GM12878 (cell line): ENCODE data around the gene MXI1. TPM values are rescaled to one million over a fixed set of nuclear protein-coding genes. Genes with fewer than 3 reads are reported as not detected.
A peak's percentile ranks its signal among the peaks of the same experiment; 100 is the strongest.
"Not testable (repeated sequence)": the region's sequence is repeated elsewhere in the genome, so short reads cannot be mapped to it uniquely, and the experiment has no call there.

Experiments
- ATAC-seq: fragments of 200-7000 bp; cut with Tn5 transposase; 3 replicates; pipeline ENCODE4 v1.9.1; 2020; ENCODE audit warnings: mild to moderate bottlenecking, moderate library complexity
- BruUV-seq: library from RNA; stranded (reverse); fragments of 400-500 nt; replicated peaks from 2 replicates; lab custom pipeline; 2021; lab: Mats Ljungman, UMichigan
- CTCF ChIA-PET: fragments of 300-600 bp; sonication (Branson Sonifier 250); formaldehyde crosslinking; extraction: SDS; loops from one replicate; lab custom pipeline; 2021; ENCODE audit warnings: inconsistent platforms; lab: Yijun Ruan, JAX
- POLR2A ChIA-PET: fragments of 350-600 bp; formaldehyde crosslinking; extraction: SDS; loops from one replicate; lab custom pipeline; 2021; ENCODE audit warnings: inconsistent platforms; lab: Charles Lee
- RAD21 ChIA-PET: fragments of 300-600 bp; sonication (Branson Sonifier 250); formaldehyde crosslinking; loops from one replicate; lab custom pipeline; 2023; ENCODE audit warnings: antibody characterized with exemption; ENCODE audit not compliant: unreplicated experiment; lab: Charles Lee
- SMC1A ChIA-PET: fragments of 300-600 bp; sonication (Branson Sonifier 250); formaldehyde crosslinking; loops from one replicate; lab custom pipeline; 2023; ENCODE audit not compliant: unreplicated experiment, uncharacterized antibody; lab: Charles Lee
- DNase-seq: peaks from one replicate; pipeline ENCODE4 v3.0.0-alpha.2; 2011; ENCODE audit warnings: low read depth, low spot score
- FAIRE-seq: peaks from 3 replicates; lab custom pipeline; 2011; peaks lifted over from hg19 to GRCh38; lab: Jason Lieb, UNC
- H2AFZ ChIP-seq: 2 replicates; pipeline ENCODE4 v1.6.0; 2011; ENCODE audit warnings: low read depth, low read length, control low read depth; ENCODE audit not compliant: control insufficient read depth
- H3K27ac ChIP-seq: 2 replicates; pipeline ENCODE4 v1.5.1; 2011; ENCODE audit warnings: control low read depth; ENCODE audit not compliant: control insufficient read depth, insufficient read depth
- H3K27me3 ChIP-seq, 2 experiments: replicated peaks in 1 of 2; 2 replicates each; pipeline versions ENCODE4 v1.6.0 to v1.6.1; 2011; ENCODE audit warnings: low read length in 1 of 2; ENCODE audit not compliant: control insufficient read depth in 2 of 2, insufficient read depth in 2 of 2
- H3K36me3 ChIP-seq, 2 experiments: 2 replicates each; pipeline ENCODE4 v1.5.1; 2011; ENCODE audit warnings: low read length in 1 of 2; ENCODE audit not compliant: control insufficient read depth in 2 of 2, insufficient read depth in 2 of 2
- H3K4me1 ChIP-seq: 2 replicates; pipeline ENCODE4 v1.6.1; 2011; ENCODE audit warnings: mild to moderate bottlenecking, low read length, moderate library complexity, mixed read lengths; ENCODE audit not compliant: control insufficient read depth, insufficient read depth
- H3K4me2 ChIP-seq: 2 replicates; pipeline ENCODE4 v1.6.0; 2011; ENCODE audit warnings: control low read depth; ENCODE audit not compliant: control insufficient read depth, insufficient read depth
- H3K4me3 ChIP-seq: fragments of 200-600 bp; sonication (generic); 2 replicates; pipeline ENCODE4 v1.5.1; 2016
- H3K79me2 ChIP-seq: 2 replicates; pipeline ENCODE4 v1.6.0; 2011; ENCODE audit warnings: low read length; ENCODE audit not compliant: control insufficient read depth, insufficient read depth
- H3K9ac ChIP-seq: 2 replicates; pipeline ENCODE4 v1.8.0; 2011; ENCODE audit warnings: low read length, control low read depth, mixed read lengths; ENCODE audit not compliant: control insufficient read depth, insufficient read depth
- H3K9me3 ChIP-seq: replicated peaks from 3 replicates; pipeline ENCODE4 v1.5.1; 2011; ENCODE audit warnings: mild to moderate bottlenecking, low read length; ENCODE audit not compliant: control insufficient read depth, insufficient read depth
- H4K20me1 ChIP-seq: 2 replicates; pipeline ENCODE4 v1.6.0; 2011; ENCODE audit not compliant: control insufficient read depth, insufficient read depth
- ATF7 ChIP-seq: fragments of 450-650 bp; IDR thresholded peaks from 2 replicates; pipeline ENCODE4 v1.6.1; 2016; ENCODE audit warnings: low read depth, mild to moderate bottlenecking
- BACH1 ChIP-seq: fragments of 450-650 bp; IDR thresholded peaks from 2 replicates; pipeline ENCODE4 v1.6.1; 2017; ENCODE audit warnings: mild to moderate bottlenecking, borderline replicate concordance
- BHLHE40 ChIP-seq, 2 experiments: fragments of 450-650 bp in 1 of 2; IDR thresholded peaks; 2 replicates each; pipeline ENCODE4 v1.6.1; 2011 to 2017; ENCODE audit warnings: low read depth in 2 of 2, borderline replicate concordance in 1 of 2, improper control_type of control experiment in 1 of 2, low read length in 1 of 2, mild to moderate bottlenecking in 1 of 2
- BMI1 ChIP-seq: fragments of 450-650 bp; IDR thresholded peaks from 2 replicates; pipeline ENCODE4 v1.6.1; 2016; ENCODE audit warnings: mild to moderate bottlenecking, moderate library complexity, borderline replicate concordance
- CBFB ChIP-seq: IDR thresholded peaks from 2 replicates; pipeline ENCODE4 v1.6.1; 2016; ENCODE audit warnings: antibody characterized with exemption, low read depth
- CREB1 ChIP-seq: IDR thresholded peaks from 2 replicates; pipeline ENCODE4 v1.6.1; 2012; ENCODE audit warnings: low read depth, mild to moderate bottlenecking, inconsistent platforms
- DPF2 ChIP-seq: fragments of 450-650 bp; IDR thresholded peaks from 2 replicates; pipeline ENCODE4 v1.6.1; 2017; ENCODE audit warnings: mild to moderate bottlenecking
- EP300 ChIP-seq, 2 experiments: fragments of 150-350 bp in 1 of 2; IDR thresholded peaks; 2 replicates each; pipeline ENCODE4 v1.6.1; 2011 to 2012; ENCODE audit warnings: low read depth in 2 of 2, low read length in 2 of 2, borderline replicate concordance in 1 of 2, improper control_type of control experiment in 1 of 2, inconsistent platforms in 1 of 2; ENCODE audit not compliant: control insufficient read depth in 1 of 2
- GABPA ChIP-seq: IDR thresholded peaks from 2 replicates; pipeline ENCODE4 v1.6.1; 2014; ENCODE audit warnings: antibody characterized with exemption, low read depth, mild to moderate bottlenecking, inconsistent platforms
- GATAD2B ChIP-seq: fragments of 450-650 bp; conservative IDR thresholded peaks from 2 replicates; pipeline ENCODE4 v1.6.1; 2017; ENCODE audit warnings: low read depth, mild to moderate bottlenecking, moderate library complexity
- IKZF1 ChIP-seq: fragments of 450-650 bp; conservative IDR thresholded peaks from 2 replicates; pipeline ENCODE4 v1.6.1; 2017; ENCODE audit warnings: antibody characterized with exemption, mild to moderate bottlenecking
- IKZF2 ChIP-seq, 2 experiments: fragments of 450-650 bp; IDR thresholded peaks; 2 replicates each; pipeline ENCODE4 v1.6.1; 2017; ENCODE audit warnings: mild to moderate bottlenecking in 2 of 2, moderate library complexity in 2 of 2
- IRF4 ChIP-seq: IDR thresholded peaks from 2 replicates; pipeline ENCODE4 v1.6.1; 2011; ENCODE audit warnings: low read depth, low read length
- JUND ChIP-seq: IDR thresholded peaks from 2 replicates; pipeline ENCODE4 v1.6.1; 2012; ENCODE audit warnings: low read depth, mild to moderate bottlenecking, low read length, improper control_type of control experiment, moderate library complexity
- MEF2A ChIP-seq: IDR thresholded peaks from 2 replicates; pipeline ENCODE4 v1.6.1; 2011; ENCODE audit warnings: low read depth, mild to moderate bottlenecking, low read length, moderate library complexity; ENCODE audit not compliant: insufficient read depth
- MEF2B ChIP-seq: fragments of 450-650 bp; IDR thresholded peaks from 2 replicates; pipeline ENCODE4 v1.6.1; 2018; ENCODE audit warnings: mild to moderate bottlenecking, moderate library complexity; ENCODE audit not compliant: partially characterized antibody, poor library complexity, severe bottlenecking
- MTA2 ChIP-seq: fragments of 450-650 bp; IDR thresholded peaks from 2 replicates; pipeline ENCODE4 v1.6.1; 2016; ENCODE audit warnings: low read depth, mild to moderate bottlenecking, moderate library complexity
- NR2F1 ChIP-seq: fragments of 450-650 bp; conservative IDR thresholded peaks from 2 replicates; pipeline ENCODE4 v1.6.1; 2017; ENCODE audit warnings: mild to moderate bottlenecking
- PML ChIP-seq: IDR thresholded peaks from 2 replicates; pipeline ENCODE4 v1.6.1; 2012; ENCODE audit warnings: low read length, inconsistent platforms
- RUNX3 ChIP-seq: IDR thresholded peaks from 2 replicates; pipeline ENCODE4 v1.6.1; 2012; ENCODE audit warnings: low read length, inconsistent platforms
- TBL1XR1 ChIP-seq: IDR thresholded peaks from 2 replicates; pipeline ENCODE4 v1.6.1; 2012; ENCODE audit warnings: low read depth, low read length, improper control_type of control experiment
- TCF7 ChIP-seq: IDR thresholded peaks from 2 replicates; pipeline ENCODE4 v1.6.1; 2014; ENCODE audit warnings: antibody characterized with exemption, borderline replicate concordance
- WGBS: methylation state at CpG from one replicate; pipeline ENCODE4 v1.1.6; 2016; ENCODE audit warnings: low lambda C conversion rate; ENCODE audit not compliant: insufficient replicate concordance, insufficient coverage; ENCODE audit errors: missing lambda C conversion rate; 5-methylcytosine and 5-hydroxymethylcytosine counted together
- in situ Hi-C: fragments of 300-500 bp; cut with MboI; formaldehyde crosslinking; loops from 9 replicates; pipeline ENCODE4 v1.14.3; 2018; ENCODE audit warnings: mixed read lengths
- intact Hi-C: fragments of 100-400 bp; cut with micrococcal nuclease; formaldehyde crosslinking; loops from one replicate; pipeline ENCODE4 v1.14.2; 2022; ENCODE audit not compliant: unreplicated experiment
- polyA plus RNA-seq, 11 experiments: library from polyadenylated mRNA; depleted of rRNA in 4 of 11; unstranded in 6 of 11; stranded (reverse) in 5 of 11; fragments of >200 nt; fragmentation: Nextera tagmentation in 4 of 11; fragmentation: Illumina TruSeq in 1 of 11; extraction: Ambion mirVana in 4 of 11; extraction: Trizol in 1 of 11; gene quantifications; 1 replicate in 1 of 11; 2 replicates in 10 of 11; pipeline versions ENCODE4 v1.2.1 to v1.2.3, GENCODE V29; 2011 to 2016; ENCODE audit warnings: inconsistent platforms in 2 of 11, missing spikeins in 2 of 11, low read depth in 1 of 11
- total RNA-seq, 4 experiments: library from RNA; depleted of rRNA in 3 of 4; stranded (reverse); fragments of >200 nt in 3 of 4; fragmentation: Illumina TruSeq in 1 of 4; extraction: Trizol in 1 of 4; gene quantifications; 2 replicates each; pipeline versions ENCODE4 v1.2.1 to v1.2.3, GENCODE V29; 2013 to 2021
- TF ChIP-seq, protein P1 (sequence below): IDR thresholded peaks from 2 replicates; pipeline ENCODE4 v1.6.1; 2012; ENCODE audit warnings: low read length, inconsistent platforms

Gene MXI1
- total and polyA plus RNA-seq, 10 of the 15 experiments (the other 5 are each of a cell fraction or from before 2014, with no cell fraction given): 0.23 to 8.0 (median 0.41) TPM

DNA sequence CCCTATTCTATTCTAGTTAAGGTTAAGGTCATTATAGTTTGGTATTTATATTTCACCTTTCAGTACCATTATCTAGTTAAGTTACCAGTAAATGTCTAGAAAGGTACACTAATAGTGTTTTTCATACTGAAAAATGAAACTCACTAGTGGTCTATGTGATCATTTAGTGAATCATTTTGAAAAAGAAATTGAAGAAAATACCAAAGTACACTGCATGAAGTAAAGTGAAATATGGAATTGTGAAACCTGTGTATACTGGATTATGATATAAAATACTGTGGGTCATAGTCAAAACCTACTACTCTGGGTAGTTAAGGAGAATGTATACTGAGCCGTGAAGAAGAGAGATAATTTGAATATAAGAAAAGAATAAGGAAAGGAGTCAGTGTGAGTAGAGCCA lies 44.0 kb downstream of the MXI1 start:
- ChIA-PET RAD21 (interaction anchor here (0.8 to 1.6 kb wide), 2 partner anchors 22 to 27 kb away, joined by 3 to 4 read pairs; no protein-coding TSS in a partner anchor), POLR2A (interaction anchor here (0.7 to 1.4 kb wide), 2 partner anchors 22 to 99 kb away, joined by 4 to 9 read pairs; no protein-coding TSS in a partner anchor), SMC1A (interaction anchor here (1.3 kb wide), 1 partner anchor 9 kb away, joined by 3 read pairs; no protein-coding TSS in a partner anchor), CTCF (interaction anchor here (0.8 kb wide), 1 partner anchor 10 kb away, joined by 3 read pairs; no protein-coding TSS in a partner anchor)
- H3K4me3 ChIP-seq, H3K36me3 ChIP-seq, DNase-seq, H3K27me3 ChIP-seq, H3K79me2 ChIP-seq, H4K20me1 ChIP-seq, BruUV-seq, H3K9ac ChIP-seq, in situ Hi-C loops, H2AFZ ChIP-seq, H3K9me3 ChIP-seq, H3K27ac ChIP-seq: not testable (repeated sequence)
- FAIRE-seq (peak; percentile 93), ATAC-seq (peak; percentile 88)
- Histone ChIP-seq H3K4me2 (peak overlapping the region; percentile 38), H3K4me1 (peaks cover 19% of the 10 kb centered on the region)
- 0% methylated on average over 1 of the region's 1 CpG for WGBS
- intact Hi-C loops: loop anchor here (1.0 kb wide), 1 partner anchor 22 kb away; no protein-coding TSS in a partner anchor
- TF ChIP-seq RUNX3 (peak; percentile 96), BMI1 (peak; percentile 65; the same call in 1 of the 2 replicates), DPF2 (peak; percentile 92), JUND (peak; percentile 52; the same call in 1 of the 2 replicates), BHLHE40 (IDR thresholded peaks at IDR 0.05; ENCODE audit: borderline replicate concordance in 1 of 2, low read depth in 2 of 2, low read length in 1 of 2) (peak; percentile 14 to 63; a peak in 2 of 4 replicates), CREB1 (peak; percentile 14; the same call in 1 of the 2 replicates), IKZF2 (IDR thresholded peaks at IDR 0.05) (peak; percentile 91 to 96), GABPA (peak; percentile 72; the same call in 1 of the 2 replicates), NR2F1 (peak; percentile 97), BACH1 (peak; percentile 79; the same call in 1 of the 2 replicates), PML (0 out of 2 replicates have a peak, but pooled peaks have one; percentile 38), TCF7 (peak; percentile 70; the same call in 1 of the 2 replicates), CBFB (peak; percentile 46; the same call in 1 of the 2 replicates), GATAD2B (0 out of 2 replicates have a peak, but pooled peaks have one; percentile 39), IRF4 (0 out of 2 replicates have a peak, but pooled peaks have one; percentile 40), MEF2A (0 out of 2 replicates have a peak, but pooled peaks have one; percentile 52), ATF7 (peak; percentile 94), EP300 (IDR thresholded peaks at IDR 0.05; ENCODE audit: borderline replicate concordance in 1 of 2, control insufficient read depth in 1 of 2, low read depth in 2 of 2, low read length in 2 of 2) (peak; percentile 42 to 45; a peak in 2 of 4 replicates), TBL1XR1 (peak; percentile 85), IKZF1 (peak; percentile 69), MTA2 (peak; percentile 97), MEF2B (peak; percentile 76)
- TF ChIP-seq, protein P1, sequence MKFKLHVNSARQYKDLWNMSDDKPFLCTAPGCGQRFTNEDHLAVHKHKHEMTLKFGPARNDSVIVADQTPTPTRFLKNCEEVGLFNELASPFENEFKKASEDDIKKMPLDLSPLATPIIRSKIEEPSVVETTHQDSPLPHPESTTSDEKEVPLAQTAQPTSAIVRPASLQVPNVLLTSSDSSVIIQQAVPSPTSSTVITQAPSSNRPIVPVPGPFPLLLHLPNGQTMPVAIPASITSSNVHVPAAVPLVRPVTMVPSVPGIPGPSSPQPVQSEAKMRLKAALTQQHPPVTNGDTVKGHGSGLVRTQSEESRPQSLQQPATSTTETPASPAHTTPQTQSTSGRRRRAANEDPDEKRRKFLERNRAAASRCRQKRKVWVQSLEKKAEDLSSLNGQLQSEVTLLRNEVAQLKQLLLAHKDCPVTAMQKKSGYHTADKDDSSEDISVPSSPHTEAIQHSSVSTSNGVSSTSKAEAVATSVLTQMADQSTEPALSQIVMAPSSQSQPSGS: peak; percentile 95
